DOHH2 (cell line): Measurements from ENCODE around the gene RALGDS.
"Not testable (repeated sequence)": the region's sequence is repeated elsewhere in the genome, so short reads cannot be mapped to it uniquely, and the experiment has no call there.

ENCODE experiments used
- H3F3A ChIP-seq: fragments of 200-600 bp; sonication (generic), shearing (Covaris generic); 2 replicates; pipeline ENCODE4 v1.6.0; 2016; ENCODE audit warnings: antibody characterized with exemption, mild to moderate bottlenecking; ENCODE audit not compliant: control insufficient read depth, insufficient read depth
- H3K27ac ChIP-seq: fragments of 200-600 bp; sonication (generic); 2 replicates; pipeline ENCODE4 v1.5.1; 2014; ENCODE audit warnings: low read depth, mild to moderate bottlenecking, low read length, moderate library complexity
- H3K27me3 ChIP-seq: fragments of 200-600 bp; sonication (generic); 2 replicates; pipeline ENCODE4 v1.6.1; 2014; ENCODE audit warnings: mild to moderate bottlenecking, low read length, mixed read lengths; ENCODE audit not compliant: control insufficient read depth
- H3K36me3 ChIP-seq: fragments of 200-600 bp; sonication (generic); 2 replicates; pipeline ENCODE4 v1.6.1; 2014; ENCODE audit warnings: mild to moderate bottlenecking, low read length, moderate library complexity, mixed read lengths; ENCODE audit not compliant: control insufficient read depth
- H3K4me1 ChIP-seq: fragments of 200-600 bp; sonication (generic); 2 replicates; pipeline ENCODE4 v1.6.1; 2014; ENCODE audit warnings: mild to moderate bottlenecking, low read length, mixed read lengths; ENCODE audit not compliant: control insufficient read depth
- H3K4me2 ChIP-seq: fragments of 200-600 bp; sonication (generic); 2 replicates; pipeline ENCODE4 v1.6.0; 2014; ENCODE audit warnings: mild to moderate bottlenecking, low read length, moderate library complexity
- H3K4me3 ChIP-seq: fragments of 200-600 bp; sonication (generic); 2 replicates; pipeline ENCODE4 v1.5.1; 2014; ENCODE audit warnings: mild to moderate bottlenecking, low read length, mixed read lengths
- H3K79me2 ChIP-seq: fragments of 200-600 bp; sonication (generic); 2 replicates; pipeline ENCODE4 v1.6.1; 2014; ENCODE audit warnings: mild to moderate bottlenecking, low read length, mixed read lengths; ENCODE audit not compliant: control insufficient read depth
- H3K9me2 ChIP-seq: fragments of 200-600 bp; sonication (generic); replicated peaks from 2 replicates; pipeline ENCODE4 v1.6.1; 2014; ENCODE audit warnings: mild to moderate bottlenecking, low read length, mixed read lengths; ENCODE audit not compliant: control insufficient read depth
- H3K9me3 ChIP-seq: fragments of 200-600 bp; sonication (generic); 2 replicates; pipeline ENCODE4 v1.6.1; 2014; ENCODE audit warnings: antibody characterized with exemption, low read length, mixed read lengths; ENCODE audit not compliant: control insufficient read depth, insufficient read depth
- H4K20me1 ChIP-seq: fragments of 200-600 bp; sonication (generic); 2 replicates; pipeline ENCODE4 v1.6.0; 2014; ENCODE audit warnings: low read depth, mild to moderate bottlenecking, antibody characterized with exemption, low read length, moderate library complexity; ENCODE audit not compliant: control insufficient read depth, insufficient read depth
- EZH2phosphoT487 ChIP-seq: fragments of 200-600 bp; sonication (generic); IDR thresholded peaks from 2 replicates; pipeline ENCODE4 v1.6.1; 2017; ENCODE audit warnings: borderline replicate concordance, mild to moderate bottlenecking, antibody characterized with exemption, low read length, moderate library complexity, mixed read lengths
- TF ChIP-seq, protein P1 (sequence below): fragments of 200-600 bp; sonication (generic); IDR thresholded peaks from one replicate; pipeline ENCODE4 v1.5.1; 2014; ENCODE audit warnings: antibody characterized with exemption, mild to moderate bottlenecking, low read depth, low read length; ENCODE audit not compliant: poor library complexity, severe bottlenecking

Gene RALGDS

DNA sequence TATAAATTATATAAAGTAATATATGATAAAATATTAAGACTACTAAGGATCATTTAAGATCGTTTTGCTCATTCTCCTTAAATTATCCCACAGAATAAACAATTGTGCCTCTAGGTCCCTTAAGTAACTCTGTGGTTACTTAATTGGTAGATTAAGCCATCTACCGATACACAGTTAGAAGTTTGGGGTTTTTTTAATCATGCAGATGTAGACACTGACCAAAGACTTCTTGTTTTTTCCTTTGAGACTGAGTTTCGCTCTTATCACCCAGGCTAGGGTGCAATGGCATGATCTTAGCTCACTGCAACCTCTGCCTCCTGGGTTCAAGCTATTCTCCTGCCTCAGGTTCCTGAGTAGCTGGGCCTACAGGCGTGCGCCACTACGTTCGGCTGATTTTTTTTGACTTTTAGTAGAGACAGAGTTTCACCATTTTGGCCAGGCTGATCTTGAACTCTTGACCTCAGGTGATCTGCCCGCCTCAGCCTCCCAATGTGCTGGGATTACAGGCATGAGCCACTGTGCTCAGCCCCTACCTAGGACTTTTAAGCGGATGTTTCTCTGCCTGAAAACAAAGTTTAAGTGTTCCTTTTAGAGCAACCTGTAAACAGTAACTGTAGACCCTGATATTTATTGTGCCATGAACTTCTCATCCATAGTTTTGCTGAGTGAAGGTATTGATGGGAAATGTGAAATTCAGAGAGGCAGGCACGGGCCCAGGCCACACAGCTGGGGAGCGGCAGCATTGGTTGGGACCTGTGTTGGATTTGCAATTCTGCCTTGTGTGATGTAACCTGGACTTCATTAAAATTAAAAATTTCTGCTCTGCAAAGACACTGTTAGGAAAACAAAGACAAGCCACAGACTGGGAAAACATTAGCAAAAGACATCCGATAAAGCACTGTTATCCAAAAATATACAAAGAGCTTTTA is 47.7 kb downstream of the RALGDS start:
- H3K79me2 ChIP-seq: no peaks in the 10 kb centered on the region
- no peak for TF ChIP-seq EZH2phosphoT487
- TF ChIP-seq, protein P1, sequence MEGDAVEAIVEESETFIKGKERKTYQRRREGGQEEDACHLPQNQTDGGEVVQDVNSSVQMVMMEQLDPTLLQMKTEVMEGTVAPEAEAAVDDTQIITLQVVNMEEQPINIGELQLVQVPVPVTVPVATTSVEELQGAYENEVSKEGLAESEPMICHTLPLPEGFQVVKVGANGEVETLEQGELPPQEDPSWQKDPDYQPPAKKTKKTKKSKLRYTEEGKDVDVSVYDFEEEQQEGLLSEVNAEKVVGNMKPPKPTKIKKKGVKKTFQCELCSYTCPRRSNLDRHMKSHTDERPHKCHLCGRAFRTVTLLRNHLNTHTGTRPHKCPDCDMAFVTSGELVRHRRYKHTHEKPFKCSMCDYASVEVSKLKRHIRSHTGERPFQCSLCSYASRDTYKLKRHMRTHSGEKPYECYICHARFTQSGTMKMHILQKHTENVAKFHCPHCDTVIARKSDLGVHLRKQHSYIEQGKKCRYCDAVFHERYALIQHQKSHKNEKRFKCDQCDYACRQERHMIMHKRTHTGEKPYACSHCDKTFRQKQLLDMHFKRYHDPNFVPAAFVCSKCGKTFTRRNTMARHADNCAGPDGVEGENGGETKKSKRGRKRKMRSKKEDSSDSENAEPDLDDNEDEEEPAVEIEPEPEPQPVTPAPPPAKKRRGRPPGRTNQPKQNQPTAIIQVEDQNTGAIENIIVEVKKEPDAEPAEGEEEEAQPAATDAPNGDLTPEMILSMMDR: no peak
- H3K9me3 ChIP-seq: no peaks in the 10 kb centered on the region
- no peaks in the 10 kb centered on the region for H3K4me1 ChIP-seq
- H3K27me3 ChIP-seq: peaks cover 12% of the 10 kb centered on the region; the same call in 1 of the 2 replicates
- no peak overlapping the region for H3K27ac ChIP-seq
- no peaks in the 10 kb centered on the region for H3K36me3 ChIP-seq
- no peak overlapping the region for H3K4me2 ChIP-seq
- no peaks in the 10 kb centered on the region for H3K9me2 ChIP-seq
- no peaks in the 10 kb centered on the region for H4K20me1 ChIP-seq
- H3K4me3 ChIP-seq: no peak overlapping the region
- no peaks in the 10 kb centered on the region for H3F3A ChIP-seq

DNA sequence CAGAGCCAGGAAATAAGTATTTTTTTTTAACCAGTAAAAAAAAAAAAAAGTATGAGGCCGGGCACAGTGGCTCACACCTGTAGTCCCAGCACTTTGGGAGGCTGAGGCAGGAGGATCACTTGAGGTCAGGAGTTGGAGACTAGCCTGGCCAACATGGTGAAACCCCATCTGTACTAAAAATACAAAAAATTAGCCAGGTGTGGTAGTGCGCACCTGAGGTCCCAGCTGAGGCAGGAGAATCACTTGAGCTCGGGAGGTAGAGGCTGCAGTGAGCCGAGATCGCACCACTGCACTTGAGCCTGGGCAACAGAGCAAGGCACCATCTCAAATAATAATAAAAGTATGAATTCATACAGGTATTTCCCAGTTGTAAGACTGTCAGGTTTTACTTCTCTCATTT is 48.8 kb downstream of the RALGDS start:
- not testable (repeated sequence) for H3K9me2 ChIP-seq, H3K4me2 ChIP-seq, H3F3A ChIP-seq, H4K20me1 ChIP-seq, H3K36me3 ChIP-seq, H3K27ac ChIP-seq, H3K4me3 ChIP-seq, H3K79me2 ChIP-seq, H3K27me3 ChIP-seq, H3K9me3 ChIP-seq, H3K4me1 ChIP-seq

DNA sequence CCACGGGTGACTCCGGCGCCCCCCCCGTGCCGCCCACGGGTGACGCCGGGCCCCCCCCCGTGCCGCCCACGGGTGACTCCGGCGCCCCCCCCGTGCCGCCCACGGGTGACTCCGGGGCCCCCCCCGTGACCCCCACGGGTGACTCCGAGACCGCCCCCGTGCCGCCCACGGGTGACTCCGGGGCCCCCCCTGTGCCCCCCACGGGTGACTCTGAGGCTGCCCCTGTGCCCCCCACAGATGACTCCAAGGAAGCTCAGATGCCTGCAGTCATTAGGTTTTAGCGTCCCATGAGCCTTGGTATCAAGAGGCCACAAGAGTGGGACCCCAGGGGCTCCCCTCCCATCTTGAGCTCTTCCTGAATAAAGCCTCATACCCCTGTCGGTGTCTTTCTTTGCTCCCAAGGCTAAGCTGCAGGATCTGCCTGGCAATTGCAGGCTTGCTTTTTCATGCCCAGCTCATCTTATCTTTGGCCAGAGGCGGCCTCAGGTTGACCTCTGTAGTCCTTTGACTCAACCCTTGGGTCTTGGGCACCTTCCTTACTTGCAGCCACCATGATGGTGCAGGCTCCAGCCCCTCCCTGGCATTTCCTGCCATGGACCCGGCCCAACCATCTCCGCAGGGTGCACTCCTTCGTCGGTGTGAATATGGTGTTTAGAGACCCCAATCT is 49.4 kb downstream of the RALGDS start:
- Histone ChIP-seq H3K27me3 (peaks cover 6% of the 10 kb centered on the region; the same call in 1 of the 2 replicates), H3K4me2 (no peak overlapping the region), H3K4me1 (no peaks in the 10 kb centered on the region), H3K4me3 (no peak overlapping the region), H3K27ac (no peak overlapping the region), H3K9me3 (no peaks in the 10 kb centered on the region), H4K20me1 (no peaks in the 10 kb centered on the region), H3K79me2 (no peaks in the 10 kb centered on the region), H3K36me3 (no peaks in the 10 kb centered on the region), H3K9me2 (no peaks in the 10 kb centered on the region), H3F3A (no peaks in the 10 kb centered on the region)
- TF ChIP-seq, protein P1: no peak
- no peak for TF ChIP-seq EZH2phosphoT487

DNA sequence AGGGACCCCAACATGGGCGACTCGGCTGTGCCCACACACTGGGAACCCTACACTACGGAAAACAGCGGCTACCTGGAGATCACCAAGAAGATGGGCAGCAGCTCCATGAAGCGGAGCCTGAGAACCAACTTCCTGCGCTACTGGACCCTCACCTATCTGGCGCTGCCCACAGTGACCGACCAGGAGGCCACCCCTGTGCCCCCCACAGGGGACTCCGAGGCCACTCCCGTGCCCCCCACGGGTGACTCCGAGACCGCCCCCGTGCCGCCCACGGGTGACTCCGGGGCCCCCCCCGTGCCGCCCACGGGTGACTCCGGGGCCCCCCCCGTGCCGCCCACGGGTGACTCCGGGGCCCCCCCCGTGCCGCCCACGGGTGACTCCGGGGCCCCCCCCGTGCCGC is 50.1 kb downstream of the RALGDS start:
- H3K9me3 ChIP-seq, H3F3A ChIP-seq, H4K20me1 ChIP-seq, H3K27ac ChIP-seq, H3K79me2 ChIP-seq, H3K9me2 ChIP-seq, H3K4me3 ChIP-seq, H3K27me3 ChIP-seq, H3K36me3 ChIP-seq, H3K4me2 ChIP-seq, H3K4me1 ChIP-seq: not testable (repeated sequence)

DNA sequence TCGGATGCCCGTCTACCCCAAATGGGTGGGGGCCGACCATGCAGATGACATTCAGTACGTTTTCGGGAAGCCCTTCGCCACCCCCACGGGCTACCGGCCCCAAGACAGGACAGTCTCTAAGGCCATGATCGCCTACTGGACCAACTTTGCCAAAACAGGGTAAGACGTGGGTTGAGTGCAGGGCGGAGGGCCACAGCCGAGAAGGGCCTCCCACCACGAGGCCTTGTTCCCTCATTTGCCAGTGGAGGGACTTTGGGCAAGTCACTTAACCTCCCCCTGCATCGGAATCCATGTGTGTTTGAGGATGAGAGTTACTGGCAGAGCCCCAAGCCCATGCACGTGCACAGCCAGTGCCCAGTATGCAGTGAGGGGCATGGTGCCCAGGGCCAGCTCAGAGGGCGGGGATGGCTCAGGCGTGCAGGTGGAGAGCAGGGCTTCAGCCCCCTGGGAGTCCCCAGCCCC is 50.5 kb downstream of the RALGDS start:
- not testable (repeated sequence) for H4K20me1 ChIP-seq, H3K36me3 ChIP-seq, H3K4me1 ChIP-seq, H3K4me2 ChIP-seq, H3K27me3 ChIP-seq, H3K79me2 ChIP-seq, H3K9me2 ChIP-seq, H3F3A ChIP-seq, H3K4me3 ChIP-seq, H3K27ac ChIP-seq, H3K9me3 ChIP-seq

DNA sequence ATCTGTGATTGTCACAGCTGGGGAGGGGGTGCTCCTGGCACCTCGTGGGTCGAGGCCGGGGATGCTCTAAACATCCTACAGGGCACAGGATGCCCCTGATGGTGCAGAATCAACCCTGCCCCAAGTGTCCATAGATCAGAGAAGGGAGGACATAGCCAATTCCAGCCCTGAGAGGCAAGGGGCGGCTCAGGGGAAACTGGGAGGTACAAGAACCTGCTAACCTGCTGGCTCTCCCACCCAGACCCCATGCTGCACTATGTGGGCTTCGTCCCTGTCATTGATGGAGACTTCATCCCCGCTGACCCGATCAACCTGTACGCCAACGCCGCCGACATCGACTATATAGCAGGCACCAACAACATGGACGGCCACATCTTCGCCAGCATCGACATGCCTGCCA is 52.6 kb downstream of the RALGDS start:
- H3K9me2 ChIP-seq, H3K9me3 ChIP-seq: not testable (repeated sequence)

More for the DNA sequence above, 52.6 kb downstream of the RALGDS start:
- not testable (repeated sequence) for H3F3A ChIP-seq, H4K20me1 ChIP-seq, H3K4me1 ChIP-seq, H3K4me3 ChIP-seq, H3K79me2 ChIP-seq, H3K27ac ChIP-seq, H3K4me2 ChIP-seq, H3K36me3 ChIP-seq, H3K27me3 ChIP-seq
